Stimulated activated naive CD8-positive, alpha-beta T cell treated with anti-CD3 and anti-CD28 coated beads, Interleukin-15, Interleukin-2, amounts not matched to agents 100 ng/mL and 50 ng/mL, for 24 hours (primary cell): ENCODE data around the gene SETD1A.

Experiments
- H3K27ac Mint-ChIP-seq: one replicate; pipeline ENCODE4 v1.8.0; 2021; ENCODE audit warnings: mild to moderate bottlenecking, mixed read lengths
- H3K27me3 Mint-ChIP-seq: one replicate; pipeline ENCODE4 v1.8.0; 2021; ENCODE audit warnings: mixed read lengths
- H3K36me3 Mint-ChIP-seq: one replicate; pipeline ENCODE4 v1.8.0; 2021; ENCODE audit warnings: low read depth, mixed read lengths
- H3K4me1 Mint-ChIP-seq: one replicate; pipeline ENCODE4 v1.8.0; 2021; ENCODE audit warnings: low read depth, mixed read lengths
- H3K4me3 Mint-ChIP-seq: one replicate; pipeline ENCODE4 v1.8.0; 2021; ENCODE audit warnings: mild to moderate bottlenecking, mixed read lengths
- H3K9me3 Mint-ChIP-seq: one replicate; pipeline ENCODE4 v1.8.0; 2021; ENCODE audit warnings: mixed read lengths

Gene SETD1A

GRCh38 chr16:30992276-30992780, 34.8 kb downstream of the SETD1A start:
- Mint-ChIP-seq H3K4me1 (peaks cover 8% of the 10 kb centered on the region), H3K27ac (no peak overlapping the region), H3K4me3 (no peak overlapping the region), H3K9me3 (no peaks in the 10 kb centered on the region), H3K27me3 (no peaks in the 10 kb centered on the region), H3K36me3 (no peaks in the 10 kb centered on the region)

DNA sequence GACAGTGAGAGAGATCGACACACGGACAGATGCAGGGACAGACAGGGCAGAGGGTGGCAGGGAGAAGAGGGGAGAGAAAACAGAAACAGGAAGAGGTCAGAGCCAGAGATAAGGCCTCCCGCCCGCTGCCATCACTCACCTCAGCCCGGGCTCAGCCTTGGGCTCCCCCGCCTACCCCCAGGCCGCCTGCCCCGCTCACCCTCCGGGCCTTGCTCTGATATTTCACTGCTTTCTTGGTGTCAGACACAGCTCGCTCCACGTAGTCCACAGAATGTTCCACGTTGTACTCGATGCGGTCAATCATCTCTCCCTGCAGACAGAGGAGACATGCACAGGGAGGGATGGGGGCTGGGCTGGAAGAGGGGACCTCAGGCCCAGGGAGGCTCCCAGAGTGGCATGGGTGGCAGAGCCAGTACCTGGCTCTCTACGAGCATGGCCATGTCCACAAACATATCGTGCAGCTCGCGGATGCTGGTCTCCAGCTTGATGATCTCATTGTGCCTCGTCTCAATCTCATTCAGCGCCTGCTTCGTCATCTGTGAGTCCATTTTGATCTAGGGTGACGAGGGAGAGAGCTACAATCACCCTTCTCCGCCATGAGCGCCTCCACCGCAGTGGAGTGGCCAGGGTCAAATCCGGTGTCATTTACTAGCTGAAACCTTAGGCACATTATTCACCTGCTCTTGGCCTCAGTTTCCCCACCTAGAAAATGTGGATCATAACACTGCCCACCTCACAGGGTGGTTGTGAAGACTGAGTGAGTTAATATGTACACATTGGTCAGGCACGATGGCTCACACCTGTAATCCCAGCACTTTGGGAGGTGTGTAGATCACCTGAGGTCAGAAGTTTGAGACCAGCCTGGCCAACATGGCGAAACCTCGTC, 35.6 kb downstream of the SETD1A start:
- H3K4me1 Mint-ChIP-seq: peaks cover 8% of the 10 kb centered on the region
- H3K27me3 Mint-ChIP-seq: no peaks in the 10 kb centered on the region
- H3K36me3 Mint-ChIP-seq: no peaks in the 10 kb centered on the region
- no peak overlapping the region for H3K27ac Mint-ChIP-seq
- H3K9me3 Mint-ChIP-seq: no peaks in the 10 kb centered on the region
- no peak overlapping the region for H3K4me3 Mint-ChIP-seq

- H3K9me3 Mint-ChIP-seq: no peaks in the 10 kb centered on the region
- H3K27me3 Mint-ChIP-seq: no peaks in the 10 kb centered on the region
- H3K4me1 Mint-ChIP-seq: peaks cover 8% of the 10 kb centered on the region
- H3K36me3 Mint-ChIP-seq: no peaks in the 10 kb centered on the region
- peak overlapping the region; percentile 65 for H3K4me3 Mint-ChIP-seq
- H3K27ac Mint-ChIP-seq: no peak overlapping the region
Measured at GRCh38 chr16:30995927-30996323, 38.4 kb downstream of the SETD1A start.

DNA sequence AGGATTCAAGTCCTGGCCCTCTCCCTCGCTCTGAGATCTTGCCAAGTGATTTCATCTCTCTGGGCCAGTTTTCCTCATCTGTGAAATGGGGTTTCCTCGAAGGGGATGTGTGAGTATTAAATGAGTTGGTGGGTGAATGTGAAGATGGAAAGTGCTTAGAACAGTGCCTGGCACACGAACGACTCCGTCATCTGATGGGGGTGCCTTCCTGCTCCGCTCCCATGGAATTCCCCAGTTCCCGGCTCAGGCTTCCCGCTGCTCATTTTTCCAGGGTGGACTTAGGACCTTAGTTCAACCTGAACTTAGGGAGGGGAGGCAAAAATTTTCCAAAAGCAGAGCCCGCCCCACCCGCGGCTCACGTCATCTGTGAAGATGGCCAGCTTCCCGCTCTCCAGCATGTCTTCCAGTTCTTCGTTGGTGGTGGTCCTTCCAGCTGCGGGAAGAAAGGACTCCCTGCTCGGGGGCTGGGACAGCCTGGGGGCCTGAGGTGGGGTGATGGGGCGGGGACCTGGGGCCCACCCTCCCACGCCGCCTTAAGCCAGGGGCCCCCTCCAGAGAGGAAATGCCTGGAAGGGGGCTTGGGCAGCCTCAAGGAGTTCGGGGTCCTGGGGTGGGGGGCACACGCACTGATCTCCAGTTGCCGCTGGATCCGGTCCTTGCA, 38.9 kb downstream of the SETD1A start:
- H3K4me1 Mint-ChIP-seq: peaks cover 8% of the 10 kb centered on the region
- H3K27ac Mint-ChIP-seq: peak overlapping the region; percentile 50
- peak overlapping the region; percentile 84 for H3K4me3 Mint-ChIP-seq
- H3K9me3 Mint-ChIP-seq: no peaks in the 10 kb centered on the region
- no peaks in the 10 kb centered on the region for H3K36me3 Mint-ChIP-seq
- no peaks in the 10 kb centered on the region for H3K27me3 Mint-ChIP-seq

GRCh38 chr16:30996985-30997724, 39.6 kb downstream of the SETD1A start:
- peak overlapping the region; percentile 84 for H3K4me3 Mint-ChIP-seq
- no peaks in the 10 kb centered on the region for H3K27me3 Mint-ChIP-seq
- H3K36me3 Mint-ChIP-seq: no peaks in the 10 kb centered on the region
- H3K27ac Mint-ChIP-seq: no peak overlapping the region
- no peaks in the 10 kb centered on the region for H3K9me3 Mint-ChIP-seq
- peaks cover 8% of the 10 kb centered on the region for H3K4me1 Mint-ChIP-seq

GRCh38 chr16:30997725-30998711, 40.5 kb downstream of the SETD1A start:
- no peaks in the 10 kb centered on the region for H3K27me3 Mint-ChIP-seq
- no peaks in the 10 kb centered on the region for H3K9me3 Mint-ChIP-seq
- H3K27ac Mint-ChIP-seq: no peak overlapping the region
- peaks cover 8% of the 10 kb centered on the region for H3K4me1 Mint-ChIP-seq
- H3K36me3 Mint-ChIP-seq: no peaks in the 10 kb centered on the region
- peak overlapping the region; percentile 10 for H3K4me3 Mint-ChIP-seq

GRCh38 chr16:30998852-30999761, 41.6 kb downstream of the SETD1A start:
- H3K4me1 Mint-ChIP-seq: peaks cover 8% of the 10 kb centered on the region
- H3K27ac Mint-ChIP-seq: no peak overlapping the region
- no peaks in the 10 kb centered on the region for H3K27me3 Mint-ChIP-seq
- H3K9me3 Mint-ChIP-seq: no peaks in the 10 kb centered on the region
- H3K4me3 Mint-ChIP-seq: no peak overlapping the region
- no peaks in the 10 kb centered on the region for H3K36me3 Mint-ChIP-seq

GRCh38 chr16:31000671-31001382, 43.3 kb downstream of the SETD1A start:
- no peaks in the 10 kb centered on the region for H3K27me3 Mint-ChIP-seq
- no peak overlapping the region for H3K4me3 Mint-ChIP-seq
- H3K27ac Mint-ChIP-seq: no peak overlapping the region
- H3K4me1 Mint-ChIP-seq: peaks cover 4% of the 10 kb centered on the region
- H3K9me3 Mint-ChIP-seq: no peaks in the 10 kb centered on the region
- no peaks in the 10 kb centered on the region for H3K36me3 Mint-ChIP-seq

DNA sequence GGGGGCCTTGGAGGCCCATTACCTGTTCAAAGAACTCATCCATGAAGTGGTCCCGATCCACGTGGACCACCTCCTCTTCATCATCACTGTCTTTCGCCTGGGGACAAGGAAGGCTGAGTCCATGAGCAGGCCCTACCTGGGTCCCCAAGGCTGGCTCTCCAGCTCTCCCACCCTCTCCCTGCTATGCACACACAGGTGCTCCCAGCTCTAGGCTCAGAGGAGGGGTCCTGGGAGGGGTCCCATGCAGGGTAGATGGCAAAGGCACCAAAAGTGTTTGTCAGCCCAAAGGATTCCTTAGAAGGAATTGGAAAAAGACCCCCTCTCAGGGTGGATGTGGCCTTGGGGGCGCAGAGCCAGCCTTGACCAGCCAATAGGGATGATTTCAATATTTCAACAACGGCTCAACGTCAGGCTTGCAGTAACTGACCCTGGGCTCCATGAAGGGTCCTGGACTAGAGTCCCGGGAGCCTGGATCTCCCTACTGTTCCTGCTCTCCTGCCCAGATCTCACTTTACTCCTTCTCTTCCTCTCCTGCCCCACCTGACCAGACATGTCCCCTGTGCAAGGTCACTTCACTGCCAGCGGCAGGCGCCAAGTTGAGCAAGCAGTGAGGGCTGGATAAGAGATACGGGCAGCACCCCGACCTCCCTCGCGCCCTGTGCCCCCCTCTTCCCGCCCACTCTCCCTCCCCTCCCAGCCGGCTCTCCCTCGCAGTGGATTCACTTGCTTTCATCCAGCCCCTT, 44.1 kb downstream of the SETD1A start:
- Mint-ChIP-seq H3K27me3 (no peaks in the 10 kb centered on the region), H3K4me1 (no peaks in the 10 kb centered on the region), H3K27ac (no peak overlapping the region), H3K9me3 (no peaks in the 10 kb centered on the region), H3K4me3 (no peak overlapping the region), H3K36me3 (no peaks in the 10 kb centered on the region)

GRCh38 chr16:31002250-31002700, 44.7 kb downstream of the SETD1A start:
- H3K4me3 Mint-ChIP-seq: no peak overlapping the region
- H3K27ac Mint-ChIP-seq: no peak overlapping the region

GRCh38 chr16:31002862-31003341, 45.3 kb downstream of the SETD1A start:
- H3K9me3 Mint-ChIP-seq: no peaks in the 10 kb centered on the region
- H3K4me1 Mint-ChIP-seq: no peaks in the 10 kb centered on the region
- H3K36me3 Mint-ChIP-seq: no peaks in the 10 kb centered on the region
- no peak overlapping the region for H3K4me3 Mint-ChIP-seq
- H3K27me3 Mint-ChIP-seq: no peaks in the 10 kb centered on the region
- H3K27ac Mint-ChIP-seq: no peak overlapping the region

More at GRCh38 chr16:31002250-31002700, 44.7 kb downstream of the SETD1A start:
- no peaks in the 10 kb centered on the region for H3K4me1 Mint-ChIP-seq
- H3K36me3 Mint-ChIP-seq: no peaks in the 10 kb centered on the region
- H3K27me3 Mint-ChIP-seq: no peaks in the 10 kb centered on the region
- no peaks in the 10 kb centered on the region for H3K9me3 Mint-ChIP-seq

- no peaks in the 10 kb centered on the region for H3K9me3 Mint-ChIP-seq
- H3K4me1 Mint-ChIP-seq: no peaks in the 10 kb centered on the region
- H3K36me3 Mint-ChIP-seq: no peaks in the 10 kb centered on the region
- no peaks in the 10 kb centered on the region for H3K27me3 Mint-ChIP-seq
- no peak overlapping the region for H3K27ac Mint-ChIP-seq
- no peak overlapping the region for H3K4me3 Mint-ChIP-seq
Measured at GRCh38 chr16:31003744-31004143, 46.2 kb downstream of the SETD1A start.
